Left renal cortex interstitium (tissue), 4 donors: Measurements from ENCODE around the gene UQCC3. TPM values are rescaled to one million over a fixed set of nuclear protein-coding genes. Genes with fewer than 3 reads are reported as not detected.
"Not testable (repeated sequence)": the region's sequence is repeated elsewhere in the genome, so short reads cannot be mapped to it uniquely, and the experiment has no call there.

Source experiments
- DNase-seq, 4 donors: peaks; one replicate each; pipeline ENCODE4 v3.0.0-alpha.2; 2013; ENCODE audit warnings: low read depth in 4 of 4, low spot score in 2 of 4, missing footprints in 1 of 4
- polyA plus RNA-seq, 4 donors: library from polyadenylated mRNA; unstranded; fragments of 120-200 nt; gene quantifications; one replicate each; pipeline ENCODE4 v1.2.1, GENCODE V29; 2013; ENCODE audit not compliant: insufficient read length in 4 of 4

UQCC3 gene, protein sequence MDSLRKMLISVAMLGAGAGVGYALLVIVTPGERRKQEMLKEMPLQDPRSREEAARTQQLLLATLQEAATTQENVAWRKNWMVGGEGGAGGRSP
- 10 to 100 TPM in 2 of 4 donors, 1 to 10 TPM in 2; 7.7 to 13.9 (median 11.1) TPM for polyA plus RNA-seq

DNA sequence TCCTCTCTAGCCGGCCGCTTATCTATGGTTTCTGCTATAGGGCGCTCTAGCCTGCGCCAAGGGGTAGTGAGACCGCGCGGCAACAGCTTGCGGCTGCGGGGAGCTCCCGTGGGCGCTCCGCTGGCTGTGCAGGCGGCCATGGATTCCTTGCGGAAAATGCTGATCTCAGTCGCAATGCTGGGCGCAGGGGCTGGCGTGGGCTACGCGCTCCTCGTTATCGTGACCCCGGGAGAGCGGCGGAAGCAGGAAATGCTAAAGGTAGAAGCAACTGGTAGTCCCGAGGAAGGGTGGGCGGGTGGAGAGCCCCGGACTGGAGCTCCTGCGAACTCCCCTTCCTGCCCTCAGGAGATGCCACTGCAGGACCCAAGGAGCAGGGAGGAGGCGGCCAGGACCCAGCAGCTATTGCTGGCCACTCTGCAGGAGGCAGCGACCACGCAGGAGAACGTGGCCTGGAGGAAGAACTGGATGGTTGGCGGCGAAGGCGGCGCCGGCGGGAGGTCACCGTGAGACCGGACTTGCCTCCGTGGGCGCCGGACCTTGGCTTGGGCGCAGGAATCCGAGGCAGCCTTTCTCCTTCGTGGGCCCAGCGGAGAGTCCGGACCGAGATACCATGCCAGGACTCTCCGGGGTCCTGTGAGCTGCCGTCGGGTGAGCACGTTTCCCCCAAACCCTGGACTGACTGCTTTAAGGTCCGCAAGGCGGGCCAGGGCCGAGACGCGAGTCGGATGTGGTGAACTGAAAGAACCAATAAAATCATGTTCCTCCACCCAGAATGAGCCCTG lies at the start of gene UQCC3, which contains the start of gene LBHD1:
TSS of gene UQCC3 (plus strand) at position 66 of the 782 bp plus-strand sequence. CDS start at position 139, 73 bp downstream.
TSS of gene LBHD1 (minus strand) at position 660 of the 782 bp plus-strand sequence. CDS start 2,236 bp downstream, outside the sequence.
- DNase-seq: peak; percentile 76 to 85 (median 80)

DNA sequence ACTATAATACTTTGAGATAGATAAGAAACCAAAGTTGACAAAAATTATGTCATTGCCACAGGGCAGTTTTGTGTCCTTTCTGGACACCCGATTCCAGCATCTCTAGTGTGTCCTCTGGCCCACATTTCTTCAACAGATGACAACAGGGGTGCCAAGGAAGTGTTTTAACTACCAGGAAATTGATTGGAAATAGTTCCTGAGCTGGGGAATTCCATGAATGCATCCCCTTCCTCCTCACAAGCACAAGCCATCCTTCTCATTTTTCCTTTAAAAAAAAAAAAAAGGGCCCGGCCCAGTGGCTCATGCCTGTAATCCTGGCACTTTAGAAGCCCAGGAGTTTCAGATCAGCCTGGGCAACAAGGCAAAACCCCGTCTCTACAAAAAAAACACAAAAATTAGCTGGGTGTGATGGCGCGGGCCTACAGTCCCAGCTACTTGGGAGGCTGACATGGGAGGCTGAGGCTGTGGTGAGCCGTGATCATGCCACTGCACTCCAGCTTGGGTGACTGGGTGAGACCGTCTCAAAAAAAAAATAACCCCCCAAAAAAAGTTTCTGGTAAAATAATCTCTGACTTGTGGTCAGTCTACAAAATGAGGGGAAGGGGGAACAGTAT lies 48.9 kb upstream of the UQCC3 start:
- no peak for DNase-seq

DNA sequence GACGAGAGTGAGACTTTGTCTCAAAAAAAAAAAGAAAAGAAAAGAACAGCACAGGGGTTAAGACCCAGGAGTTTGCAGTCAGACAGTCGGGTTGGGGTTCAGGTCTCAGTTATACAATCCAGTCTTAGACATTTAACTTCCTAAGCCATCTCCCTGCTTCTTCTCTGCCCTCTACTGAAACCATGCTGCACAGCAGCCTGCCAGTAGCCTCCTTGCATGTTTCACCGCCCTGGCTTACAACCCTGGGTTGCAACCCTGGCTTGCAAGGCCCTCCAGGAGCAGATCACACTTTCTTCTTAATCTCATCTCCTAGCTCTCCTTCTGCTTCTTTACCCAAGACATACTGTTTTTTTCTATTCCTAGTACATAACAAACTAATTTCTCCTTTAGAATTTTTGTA lies 43.8 kb upstream of the UQCC3 start:
- DNase-seq: no peak

DNA sequence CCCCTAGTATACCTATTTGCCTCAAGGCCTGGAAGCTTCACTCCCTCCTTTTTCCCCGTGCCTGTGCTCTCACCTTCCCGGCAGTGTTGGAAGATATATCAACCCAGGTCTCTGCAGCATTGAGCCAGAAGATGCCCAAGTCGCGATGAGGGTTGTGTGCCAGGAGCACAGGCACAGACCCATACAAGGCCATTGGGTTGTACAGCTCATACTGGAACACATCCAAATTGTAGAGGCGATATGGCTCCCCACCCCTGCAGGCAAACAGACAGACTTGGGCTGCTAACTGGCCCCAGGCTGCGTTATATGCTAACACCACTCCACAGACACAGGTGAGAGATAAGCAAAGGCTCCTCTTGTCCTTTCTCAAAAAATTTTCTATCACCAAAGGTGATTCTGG lies 39.0 kb upstream of the UQCC3 start:
- DNase-seq: no peak

DNA sequence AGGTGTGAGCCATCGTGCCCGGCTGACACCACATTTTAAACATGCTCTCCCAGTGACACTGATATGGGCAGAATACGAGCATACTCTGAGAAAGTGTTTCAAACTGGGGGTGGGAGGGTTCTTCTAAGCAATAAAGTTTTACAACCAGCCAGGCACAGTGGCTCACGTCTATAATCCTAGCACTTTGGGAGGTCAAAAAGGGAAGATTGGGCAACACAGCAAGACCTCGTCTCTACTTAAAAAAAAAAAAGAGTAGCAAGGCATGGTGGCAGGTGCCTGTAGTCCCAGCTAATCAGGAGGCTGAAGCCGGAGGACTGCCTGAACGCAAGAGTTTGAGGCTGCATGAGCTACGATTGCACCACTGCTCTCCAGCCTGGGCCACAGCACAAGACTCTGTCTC lies 27.3 kb upstream of the UQCC3 start:
- no peak for DNase-seq

DNA sequence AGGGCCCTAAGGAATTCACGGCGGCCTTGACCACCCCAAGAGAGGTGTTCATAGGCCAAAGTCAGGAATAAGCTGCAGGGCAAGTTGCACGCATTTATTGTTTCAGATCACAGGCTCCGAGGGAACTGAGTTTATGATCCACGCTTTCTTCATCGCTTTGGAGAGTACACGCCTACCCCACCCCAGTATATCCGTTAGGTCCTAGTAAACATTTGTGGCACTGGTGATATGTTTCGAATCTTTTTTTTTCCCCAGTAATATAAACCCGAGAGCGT lies 25.9 kb upstream of the UQCC3 start:
- DNase-seq: no peak

DNA sequence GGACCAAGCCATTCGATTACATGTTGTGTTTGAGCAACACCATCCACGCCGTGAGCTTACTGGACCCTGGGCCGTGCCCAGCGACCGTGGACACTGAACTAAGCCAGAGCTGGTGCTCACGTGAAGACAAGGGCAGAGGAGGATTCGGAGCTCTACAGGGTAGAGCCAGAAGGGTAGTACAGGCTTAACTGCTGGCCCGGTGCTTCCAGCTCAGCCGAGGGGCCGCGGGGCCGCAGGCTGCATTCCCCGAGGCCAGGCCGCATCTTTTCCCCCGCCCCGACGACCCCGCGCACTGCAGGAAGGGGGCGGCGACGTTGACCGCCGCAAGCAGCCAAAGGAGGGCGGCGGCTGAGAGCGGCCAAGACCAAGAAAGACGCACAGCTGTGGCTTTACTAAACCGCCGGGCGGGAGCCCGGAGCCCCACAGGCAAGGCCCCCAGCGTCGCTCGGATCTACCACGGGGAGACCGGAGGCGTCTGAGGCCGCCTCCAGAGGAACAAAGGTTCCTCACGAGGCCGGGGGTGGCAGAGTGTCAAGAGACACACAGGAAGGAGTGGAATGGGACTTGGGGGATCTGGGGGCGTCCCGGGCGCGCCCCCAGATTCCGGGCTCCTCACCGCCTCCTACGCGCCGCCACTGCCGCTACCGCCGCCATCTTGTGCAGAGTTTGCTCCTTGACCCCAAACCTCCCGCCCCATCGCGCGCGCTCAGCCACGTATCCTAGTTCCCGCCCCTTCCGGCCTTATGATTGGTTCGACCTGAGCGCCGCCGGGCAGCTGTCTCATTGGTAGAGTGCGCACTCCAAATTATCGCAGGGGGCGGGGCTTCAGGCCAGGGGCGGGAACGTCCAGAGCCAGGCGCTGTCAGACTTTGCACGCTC lies 25.3 kb upstream of the UQCC3 start, which contains the start of gene GANAB:
TSS of gene GANAB (minus strand) at position 668 of the 879 bp plus-strand sequence. CDS start at position 654, 14 bp downstream.
- peak; percentile 86 to 99 (median 96) for DNase-seq

DNA sequence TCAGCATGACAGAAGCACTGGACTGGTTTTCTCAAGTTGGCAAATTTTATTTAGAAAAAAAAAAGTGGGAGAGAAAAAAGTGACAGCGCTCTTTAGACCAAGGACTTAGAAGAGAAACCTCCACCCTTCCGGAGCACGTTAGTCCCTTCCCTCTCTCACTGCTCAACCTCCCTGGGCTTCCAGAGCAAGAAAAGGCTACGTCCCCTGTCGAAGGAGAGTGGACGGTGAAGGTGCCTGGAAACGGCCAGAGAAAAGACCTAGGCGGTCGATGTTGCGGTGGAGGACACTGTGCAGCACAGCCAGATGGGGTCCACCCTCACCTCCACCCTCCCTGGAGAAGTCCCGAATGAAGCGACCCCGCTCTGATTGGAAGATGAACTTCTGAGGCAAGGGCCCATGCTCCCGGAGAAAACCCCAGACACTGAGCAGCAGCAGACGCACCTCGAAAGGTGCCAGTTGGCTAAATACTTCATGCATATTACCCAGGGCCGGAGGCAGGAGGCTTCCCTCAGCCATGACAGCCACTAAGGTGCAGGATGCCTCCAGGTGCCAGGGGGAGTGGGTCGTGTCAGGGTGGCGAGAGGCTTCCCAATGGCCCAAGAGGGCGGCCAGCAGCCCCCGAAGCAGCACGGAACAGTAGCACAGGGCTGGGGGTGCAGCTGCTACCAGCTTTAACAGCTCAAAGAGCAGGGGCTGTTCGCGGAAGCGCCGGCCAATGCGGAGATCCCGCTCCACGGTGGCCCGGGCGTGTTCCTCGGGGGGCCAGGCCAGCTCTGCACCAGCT lies 24.5 kb upstream of the UQCC3 start:
- DNase-seq: no peak

DNA sequence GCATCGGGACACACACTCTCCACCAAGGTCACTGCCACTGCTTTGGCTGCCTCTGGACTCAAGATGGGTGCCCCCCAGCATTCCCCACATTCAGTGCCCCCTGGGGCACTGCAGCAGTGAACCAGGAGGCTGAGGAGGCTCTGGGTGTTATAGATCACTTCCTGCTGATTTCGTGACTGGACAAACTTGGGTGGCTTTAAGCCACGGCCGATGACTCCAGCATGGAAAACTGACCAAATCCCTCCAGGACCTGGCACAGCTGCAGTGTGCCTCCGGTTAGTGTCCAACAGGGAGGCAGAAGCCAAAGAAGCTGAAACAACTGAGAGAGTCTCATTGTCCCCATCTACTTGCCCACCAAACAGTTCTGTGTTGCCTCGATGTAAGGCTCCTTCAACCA lies 23.9 kb upstream of the UQCC3 start:
- no peak for DNase-seq

DNA sequence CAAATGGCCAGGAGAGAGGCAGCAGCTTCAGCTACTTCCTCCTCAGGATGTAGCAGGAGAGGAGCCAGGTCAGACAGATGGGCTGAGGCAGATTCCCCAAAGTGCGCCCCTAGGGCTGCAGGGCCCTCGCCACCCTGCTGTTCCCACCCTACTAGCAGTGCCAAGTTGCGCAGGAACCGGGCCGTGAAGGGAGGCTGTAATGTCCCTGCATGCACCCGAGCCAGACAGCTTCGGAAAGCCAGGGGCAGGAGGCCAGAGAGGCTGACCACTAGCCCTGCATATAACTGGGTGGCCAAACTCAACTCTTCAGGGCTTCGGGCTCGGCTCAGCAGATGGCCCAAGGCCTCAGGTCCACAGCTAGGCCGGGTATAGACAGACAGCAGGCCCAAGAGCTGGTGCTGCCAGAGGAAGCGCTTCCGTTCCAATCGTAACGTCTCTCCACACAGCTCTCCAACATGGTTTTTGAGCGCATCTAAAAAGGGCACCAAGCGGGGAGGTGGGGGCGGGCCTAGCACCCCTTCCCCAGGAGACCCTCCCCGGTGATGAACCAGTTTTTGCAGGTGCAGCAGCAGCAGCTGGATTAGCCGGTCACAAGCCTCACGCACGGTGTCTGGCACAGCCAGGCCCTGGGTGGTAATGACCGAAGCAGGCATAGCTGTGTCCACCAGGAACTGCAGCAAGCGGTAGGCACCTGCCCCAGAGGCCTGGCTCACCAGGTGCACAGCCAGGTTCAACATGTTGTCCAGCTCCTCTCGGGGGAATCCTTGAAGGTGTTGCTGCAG lies 23.1 kb upstream of the UQCC3 start:
- no peak for DNase-seq

DNA sequence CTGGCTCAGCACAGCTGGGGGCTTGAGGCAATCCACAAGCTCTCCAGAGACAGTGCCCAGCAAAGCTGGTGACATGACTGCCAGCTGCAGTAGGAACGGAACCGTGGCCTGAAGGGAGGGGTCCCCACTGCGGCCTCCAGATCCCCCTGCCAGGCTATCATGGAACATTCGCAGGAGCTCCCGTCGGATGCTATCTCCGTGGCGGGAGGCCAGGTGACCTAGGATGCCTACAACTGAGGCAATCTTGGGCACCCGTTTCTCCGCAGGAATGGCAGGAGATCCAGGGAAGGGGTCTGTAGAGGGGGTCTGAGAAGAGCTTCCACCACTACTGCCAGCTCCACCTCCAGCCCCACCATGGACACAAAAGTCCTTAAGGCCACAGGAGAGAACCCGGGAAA lies 22.5 kb upstream of the UQCC3 start:
- no peak for DNase-seq

DNA sequence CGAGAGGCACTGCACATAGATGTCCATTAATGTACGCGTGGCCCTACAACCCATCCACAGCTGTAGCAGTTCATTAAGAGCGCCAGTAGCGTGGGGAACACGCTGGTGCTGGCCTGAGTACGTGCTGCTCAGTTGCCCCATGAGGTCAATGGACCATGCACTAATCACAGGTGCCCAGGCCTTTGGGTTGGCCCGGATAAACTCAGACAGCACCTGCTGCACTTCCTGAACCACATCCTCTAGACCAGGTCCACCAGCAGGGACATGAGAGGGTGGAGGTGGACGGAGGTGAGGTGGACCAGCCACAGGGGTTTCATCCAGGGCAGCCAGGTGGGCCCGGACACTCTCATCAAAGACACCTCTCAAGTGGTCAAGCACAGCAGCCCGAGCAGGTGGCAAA lies 22.0 kb upstream of the UQCC3 start:
- no peak for DNase-seq

DNA sequence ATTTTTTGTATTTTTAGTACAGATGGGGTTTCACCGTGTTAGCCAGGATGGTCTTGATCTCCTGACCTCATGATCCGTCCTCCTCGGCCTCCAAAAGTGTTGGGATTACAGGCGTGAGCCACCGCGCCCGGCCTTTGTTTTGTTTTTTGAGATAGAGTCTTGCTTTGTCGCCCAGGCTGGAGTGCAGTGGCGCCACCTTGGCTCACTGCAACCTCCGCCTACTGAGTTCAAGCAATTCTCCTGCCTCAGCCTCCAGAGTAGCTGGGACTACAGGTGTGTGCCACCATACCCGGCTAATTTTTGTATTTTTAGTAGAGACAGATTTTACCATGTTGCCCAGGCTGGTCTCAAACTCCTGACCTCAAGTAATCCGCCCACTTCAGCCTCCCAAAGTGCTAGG lies 21.2 kb upstream of the UQCC3 start:
- not testable (repeated sequence) for DNase-seq

DNA sequence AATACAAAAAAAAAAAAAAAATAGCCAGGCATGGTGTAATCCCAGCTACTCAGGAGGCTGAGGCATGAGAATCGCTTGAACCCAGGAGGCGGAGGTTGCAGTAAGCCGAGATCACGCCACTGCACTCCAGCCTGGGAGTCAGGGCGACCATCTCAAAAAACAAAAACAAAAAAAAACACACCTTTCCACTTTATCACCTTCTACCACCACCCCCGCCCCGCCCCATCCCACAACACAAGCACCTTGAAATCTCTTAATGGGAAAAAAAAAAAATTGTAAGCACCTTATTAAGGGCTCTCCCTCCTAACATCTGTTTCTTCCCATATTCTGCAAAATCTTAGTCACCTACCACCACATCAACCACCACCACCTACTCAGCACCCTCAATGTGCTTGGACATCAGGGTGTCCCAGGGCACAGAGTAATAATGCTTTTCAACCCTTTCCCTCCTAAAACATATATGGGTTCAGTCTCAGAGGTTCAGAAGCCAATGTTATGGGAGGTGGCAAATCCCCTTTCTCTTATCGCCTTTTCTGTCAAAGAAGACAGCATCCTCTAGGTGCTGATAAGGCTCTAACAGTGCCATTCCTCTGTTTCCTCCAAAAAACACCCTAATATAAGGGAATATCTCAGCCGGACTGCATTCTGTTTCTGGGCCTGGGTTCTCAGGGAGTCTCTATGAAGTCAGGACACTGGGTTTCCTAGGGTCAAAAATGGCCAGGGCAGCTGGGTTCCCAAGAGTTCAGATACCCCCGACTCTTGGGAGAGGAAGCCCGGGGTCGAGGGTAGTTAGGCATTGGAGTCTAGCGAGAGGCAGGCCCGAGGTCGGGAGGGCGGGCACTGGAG lies 19.1 kb upstream of the UQCC3 start:
- no peak for DNase-seq

DNA sequence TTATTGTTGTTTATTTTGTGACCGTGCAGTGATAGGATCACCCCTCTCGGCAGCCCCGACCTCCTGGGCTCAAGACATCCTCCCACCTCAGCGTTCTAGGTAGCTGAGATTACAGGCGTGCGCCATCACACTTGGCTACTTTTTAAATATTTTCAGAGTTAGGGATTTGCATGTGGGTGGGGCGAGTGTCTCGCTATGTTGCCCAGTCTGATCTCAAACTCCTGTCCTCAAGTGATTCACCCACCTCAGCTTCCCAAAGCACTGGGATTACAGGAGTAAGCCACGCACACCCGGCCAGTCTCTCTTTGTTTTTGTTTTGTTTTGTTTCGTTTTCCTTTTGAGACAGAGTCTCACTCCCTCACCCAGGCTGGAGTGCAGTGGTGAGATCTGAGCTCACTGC lies 17.2 kb upstream of the UQCC3 start:
- no peak for DNase-seq

DNA sequence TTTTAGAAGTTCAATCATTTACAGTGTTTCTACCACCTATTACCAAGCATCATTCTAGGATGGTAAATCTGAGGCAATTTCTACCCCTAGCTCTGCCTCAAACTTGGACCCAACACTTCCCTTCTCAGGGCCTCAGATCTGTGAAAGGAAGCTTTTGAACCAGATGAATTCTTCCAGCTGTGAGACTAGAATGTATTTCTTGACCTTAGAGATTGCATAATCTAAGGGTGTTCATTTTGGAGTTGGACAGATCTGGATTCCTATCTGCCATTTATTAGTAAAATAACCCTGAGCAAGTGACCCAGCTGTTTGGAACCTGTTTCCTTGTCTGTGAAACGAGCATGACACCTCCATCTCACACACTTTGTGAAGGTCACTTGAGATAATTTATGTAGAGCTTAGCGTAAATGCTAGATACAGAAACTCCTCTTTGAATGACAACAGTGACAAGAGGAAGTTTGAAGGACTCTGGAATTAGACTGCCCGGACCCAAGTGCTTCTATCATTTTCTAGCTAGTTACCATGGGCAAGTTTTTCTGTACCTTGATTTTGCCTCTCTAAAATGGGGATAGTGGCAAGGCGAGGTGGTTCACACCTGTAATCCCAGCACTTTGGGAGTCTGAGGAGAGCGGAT lies 14.6 kb upstream of the UQCC3 start:
- no peak for DNase-seq

DNA sequence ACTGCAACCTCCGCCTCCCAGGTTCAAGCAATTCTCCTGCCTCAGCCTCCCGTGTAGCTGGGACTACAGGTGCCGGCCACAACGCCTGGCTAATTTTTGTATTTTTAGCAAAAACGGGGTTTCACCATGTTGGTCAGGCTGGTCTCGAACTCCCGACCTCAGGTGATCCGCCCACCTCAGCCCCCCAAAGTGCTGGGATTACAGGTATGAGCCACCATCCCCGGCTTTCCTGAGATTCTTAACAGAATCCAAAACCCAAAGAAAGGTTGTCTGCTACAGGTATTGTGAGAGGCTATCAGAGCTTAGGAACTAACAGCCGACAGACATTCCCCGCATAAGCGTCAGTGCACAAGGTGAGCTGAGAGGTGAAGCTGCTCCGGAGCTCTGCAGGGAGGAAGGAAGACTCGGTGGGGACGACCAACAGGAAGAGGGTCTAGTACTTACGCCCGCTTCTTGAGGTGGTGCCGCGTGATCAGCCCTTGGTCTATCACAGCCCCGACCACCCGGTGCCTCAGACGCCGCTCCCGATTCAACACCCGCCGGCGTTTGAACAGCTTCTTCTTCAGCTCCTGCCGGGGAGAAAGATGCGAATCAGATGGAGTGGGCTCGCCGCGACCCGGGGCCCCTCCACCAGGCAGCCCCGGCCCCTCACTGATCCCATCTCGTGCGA lies 6.9 kb upstream of the UQCC3 start:
- DNase-seq: peak in 1 of 4 donors; percentile 50
